ENCODE results near the gene KCTD2. TPM values are rescaled to one million over a fixed set of nuclear protein-coding genes. Genes with fewer than 3 reads are reported as not detected.

Gene KCTD2
- total RNA-seq, 2 donors from 2014 or later: 18.7 to 22.7 TPM

- DNase-seq (ENCODE audit: low spot score) (peak; percentile 15), ATAC-seq (ENCODE audit: insufficient number of reproducible peaks, low FRiP score, low read depth) (no peak)
- Histone ChIP-seq H3K4me3 (peak overlapping the region; percentile 89), H3K27me3 (replicated peaks; ENCODE audit: insufficient read depth) (no peaks in the 10 kb centered on the region), H3K36me3 (peaks cover 14% of the 10 kb centered on the region), H3K27ac (peak overlapping the region in 1 of 2 donors; percentile 43), H3K9me3 (no peaks in the 10 kb centered on the region), H3K4me1 (ENCODE audit: control insufficient read depth in 1 of 2, low read depth in 2 of 2) (peaks cover 15 to 27% of the 10 kb centered on the region in 2 donors)
- no peak for TF ChIP-seq CTCF (IDR thresholded peaks at IDR 0.05)
Measured at GRCh38 chr17:75048249-75048878, 1.3 kb downstream of the KCTD2 start.

GRCh38 chr17:75049057-75049456 lies 2.0 kb downstream of the KCTD2 start:
- H3K36me3 ChIP-seq: peaks cover 21% of the 10 kb centered on the region
- no peaks in the 10 kb centered on the region for H3K9me3 ChIP-seq
- H3K27ac ChIP-seq: peak overlapping the region in 1 of 2 donors; percentile 43
- DNase-seq (ENCODE audit: low spot score) (no peak), ATAC-seq (ENCODE audit: insufficient number of reproducible peaks, low FRiP score, low read depth) (no peak)
- H3K4me1 ChIP-seq (ENCODE audit: control insufficient read depth in 1 of 2, low read depth in 2 of 2): peaks cover 15 to 27% of the 10 kb centered on the region in 2 donors
- no peaks in the 10 kb centered on the region for H3K27me3 ChIP-seq (replicated peaks; ENCODE audit: insufficient read depth)
- no peak for TF ChIP-seq CTCF (IDR thresholded peaks at IDR 0.05)
- no peak overlapping the region for H3K4me3 ChIP-seq

GRCh38 chr17:75049706-75050105 lies 2.7 kb downstream of the KCTD2 start:
- DNase-seq (ENCODE audit: low spot score): no peak
- peaks cover 25% of the 10 kb centered on the region for H3K36me3 ChIP-seq
- no peak for ATAC-seq (ENCODE audit: insufficient number of reproducible peaks, low FRiP score, low read depth)

DNA sequence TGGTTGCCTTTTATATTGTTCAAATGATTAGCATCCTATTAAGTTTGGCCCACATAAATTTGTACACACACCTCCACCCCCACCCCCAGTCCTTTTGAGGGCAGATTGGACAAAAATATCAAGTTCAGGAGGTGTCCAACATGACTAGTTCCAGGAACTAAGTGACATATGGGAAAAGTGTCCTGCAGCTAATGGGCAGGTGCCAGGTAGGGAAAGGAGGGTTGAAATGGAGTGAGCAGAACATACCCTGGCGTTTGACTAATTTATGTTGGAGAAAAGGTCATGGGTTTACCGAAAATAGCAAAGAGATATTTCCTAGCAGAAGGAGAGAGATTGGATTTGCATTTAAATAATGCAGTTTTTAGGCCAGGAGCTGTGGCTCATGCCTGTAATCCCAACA lies 4.9 kb downstream of the KCTD2 start:
- ATAC-seq (ENCODE audit: insufficient number of reproducible peaks, low FRiP score, low read depth): no peak

More at GRCh38 chr17:75049706-75050105, 2.7 kb downstream of the KCTD2 start:
- no peak overlapping the region for H3K4me3 ChIP-seq
- H3K27ac ChIP-seq: no peak overlapping the region
- no peak for TF ChIP-seq CTCF (IDR thresholded peaks at IDR 0.05)
- peaks cover 15 to 27% of the 10 kb centered on the region in 2 donors for H3K4me1 ChIP-seq (ENCODE audit: control insufficient read depth in 1 of 2, low read depth in 2 of 2)
- H3K9me3 ChIP-seq: no peaks in the 10 kb centered on the region
- H3K27me3 ChIP-seq (replicated peaks; ENCODE audit: insufficient read depth): no peaks in the 10 kb centered on the region

More for the DNA sequence above, 4.9 kb downstream of the KCTD2 start:
- Histone ChIP-seq H3K27ac (no peak overlapping the region), H3K9me3 (no peaks in the 10 kb centered on the region), H3K4me3 (no peak overlapping the region), H3K4me1 (ENCODE audit: control insufficient read depth in 1 of 2, low read depth in 2 of 2) (peaks cover 9 to 19% of the 10 kb centered on the region in 2 donors), H3K36me3 (peaks cover 25% of the 10 kb centered on the region), H3K27me3 (replicated peaks; ENCODE audit: insufficient read depth) (no peaks in the 10 kb centered on the region)
- no peak for DNase-seq (ENCODE audit: low spot score)
- no peak for TF ChIP-seq CTCF (IDR thresholded peaks at IDR 0.05)
